ENCODE measurements around the gene SMPD2.

SMPD2 gene

GRCh38 chr6:109453156-109453555 is 12.6 kb downstream of the SMPD2 start:
- no peak overlapping the region for H3K27ac ChIP-seq (ENCODE audit: low read depth, low read length)
- H3K4me1 ChIP-seq (ENCODE audit: control insufficient read depth in 5 of 5, insufficient read depth in 5 of 5, low read length in 5 of 5), result peaks cover 2 to 42% (median 34%) of the 10 kb centered on the region in 5 donors
- peaks cover 0 to 6% (median 0%) of the 10 kb centered on the region in 5 donors for H3K27me3 ChIP-seq (ENCODE audit: control insufficient read depth in 5 of 5, insufficient read depth in 4 of 5, low read length in 5 of 5)
- no peak overlapping the region for H3K4me3 ChIP-seq (ENCODE audit: low read depth in 1 of 5, low read length in 5 of 5)
- H3K9ac ChIP-seq (ENCODE audit: low read length in 5 of 5), result no peak overlapping the region
- no peaks in the 10 kb centered on the region for H3K9me3 ChIP-seq (ENCODE audit: control insufficient read depth in 5 of 5, low read length in 5 of 5)
- H3K36me3 ChIP-seq (ENCODE audit: control insufficient read depth in 5 of 5, insufficient read depth in 5 of 5, low read length in 5 of 5), result peaks cover 0 to 17% (median 2%) of the 10 kb centered on the region in 5 donors

GRCh38 chr6:109453594-109454495 is 13.3 kb downstream of the SMPD2 start:
- no peaks in the 10 kb centered on the region for H3K9me3 ChIP-seq (ENCODE audit: control insufficient read depth in 5 of 5, low read length in 5 of 5)
- H3K9ac ChIP-seq (ENCODE audit: low read length in 5 of 5), result no peak overlapping the region
- no peak overlapping the region for H3K27ac ChIP-seq (ENCODE audit: low read depth, low read length)
- peaks cover 0 to 6% (median 0%) of the 10 kb centered on the region in 5 donors for H3K27me3 ChIP-seq (ENCODE audit: control insufficient read depth in 5 of 5, insufficient read depth in 4 of 5, low read length in 5 of 5)
- peaks cover 0 to 16% (median 2%) of the 10 kb centered on the region in 5 donors for H3K36me3 ChIP-seq (ENCODE audit: control insufficient read depth in 5 of 5, insufficient read depth in 5 of 5, low read length in 5 of 5)
- H3K4me1 ChIP-seq (ENCODE audit: control insufficient read depth in 5 of 5, insufficient read depth in 5 of 5, low read length in 5 of 5), result peaks cover 2 to 42% (median 34%) of the 10 kb centered on the region in 5 donors
- H3K4me3 ChIP-seq (ENCODE audit: low read depth in 1 of 5, low read length in 5 of 5), result peak overlapping the region; percentile 23 to 92 (median 80)

DNA sequence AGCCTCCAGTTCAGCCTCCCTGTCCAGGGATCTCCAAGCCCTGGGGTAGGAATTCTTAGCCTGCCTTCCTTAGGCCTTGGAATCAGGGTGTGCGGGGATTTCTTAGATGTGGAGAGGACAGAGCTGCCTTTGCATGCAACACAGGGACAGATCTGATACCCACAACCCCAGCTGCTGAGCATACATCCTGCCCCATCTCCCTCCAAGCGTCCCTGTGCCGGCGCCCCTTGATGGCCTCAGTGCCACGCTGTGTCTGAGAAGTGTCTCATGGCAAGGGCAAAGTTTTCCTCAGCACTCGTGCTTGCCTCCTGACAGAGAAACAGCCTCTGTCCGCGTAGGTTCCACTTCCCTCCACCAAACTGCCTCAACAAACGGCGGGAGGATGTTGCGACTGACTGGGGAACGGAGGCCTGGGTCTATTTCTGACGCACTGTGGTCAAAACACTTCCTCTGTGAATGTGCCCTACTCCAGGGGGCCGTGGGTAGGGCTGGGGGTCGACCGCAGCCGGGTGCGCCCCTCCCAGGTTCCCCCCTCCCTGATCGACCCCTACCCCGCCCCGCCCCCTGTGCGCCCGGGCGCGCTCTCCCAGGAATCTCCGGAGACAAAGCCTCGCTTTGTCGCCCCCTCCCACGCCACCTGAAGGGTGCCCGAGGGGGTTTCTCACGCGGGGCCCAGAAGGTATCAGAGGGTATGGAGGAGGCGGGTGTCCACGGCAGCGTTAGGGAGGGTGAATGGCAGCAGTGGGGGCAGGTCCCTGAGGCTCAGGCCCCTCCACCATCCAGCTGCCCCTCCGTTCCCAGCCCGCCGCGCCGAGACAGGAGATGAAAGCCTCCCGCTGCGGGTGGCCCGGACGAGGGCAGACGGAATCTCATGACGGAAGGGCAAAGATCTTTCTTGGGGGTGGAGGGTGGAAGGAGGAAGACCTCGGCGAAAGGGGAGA is 14.2 kb downstream of the SMPD2 start:
- peaks cover 0 to 16% (median 2%) of the 10 kb centered on the region in 5 donors for H3K36me3 ChIP-seq (ENCODE audit: control insufficient read depth in 5 of 5, insufficient read depth in 5 of 5, low read length in 5 of 5)
- peak overlapping the region in 4 of 5 donors; percentile 49 to 85 (median 76) for H3K9ac ChIP-seq (ENCODE audit: low read length in 5 of 5)
- H3K4me1 ChIP-seq (ENCODE audit: control insufficient read depth in 5 of 5, insufficient read depth in 5 of 5, low read length in 5 of 5), result peaks cover 2 to 42% (median 34%) of the 10 kb centered on the region in 5 donors
- no peaks in the 10 kb centered on the region for H3K9me3 ChIP-seq (ENCODE audit: control insufficient read depth in 5 of 5, low read length in 5 of 5)
- H3K27ac ChIP-seq (ENCODE audit: low read depth, low read length), result peak overlapping the region; percentile 54
- peak overlapping the region; percentile 60 to 92 (median 80) for H3K4me3 ChIP-seq (ENCODE audit: low read depth in 1 of 5, low read length in 5 of 5)
- H3K27me3 ChIP-seq (ENCODE audit: control insufficient read depth in 5 of 5, insufficient read depth in 4 of 5, low read length in 5 of 5), result peaks cover 0 to 3% (median 0%) of the 10 kb centered on the region in 5 donors

DNA sequence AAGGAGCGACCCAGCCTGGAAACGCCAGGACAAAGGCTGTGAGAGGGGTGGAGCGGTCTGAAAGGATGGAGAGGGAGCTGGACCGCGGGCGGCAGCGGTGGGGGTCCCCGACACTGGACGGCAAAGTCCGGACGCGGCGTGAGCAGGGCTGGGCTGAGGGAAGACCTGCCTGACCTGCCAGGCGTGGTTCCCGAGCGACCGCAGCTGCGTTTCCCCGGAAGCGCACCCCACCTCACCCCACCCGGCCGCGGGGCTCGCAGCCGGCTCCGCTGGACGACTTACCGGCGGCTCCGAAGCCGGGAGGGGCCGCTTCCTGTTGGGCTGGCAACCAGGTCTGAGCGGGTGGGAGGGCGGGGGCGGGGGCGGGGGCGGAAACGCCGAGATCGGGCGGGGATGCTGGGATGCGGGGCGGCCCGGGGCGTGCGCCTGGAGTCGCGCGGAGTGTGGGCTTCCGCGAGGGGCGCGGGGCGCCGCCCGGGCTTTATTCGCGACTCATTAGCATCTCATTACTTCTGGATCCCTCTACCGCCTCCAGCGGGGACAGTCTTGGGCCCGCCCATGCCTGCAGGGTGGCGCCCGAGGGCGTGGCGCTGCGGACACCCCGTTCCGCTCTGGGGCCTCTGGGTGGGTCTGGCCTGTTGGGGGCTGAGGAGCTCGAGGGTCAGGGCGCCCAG is 15.1 kb downstream of the SMPD2 start, which contains the start of gene MICAL1:
Gene MICAL1, minus strand, starts transcription at position 336 of the 674 bp plus-strand sequence. CDS start 1,576 bp downstream, outside the sequence.
- Histone ChIP-seq H3K27ac (ENCODE audit: low read depth, low read length) (peak within 1 kb of the TSS; percentile 54), H3K9ac (ENCODE audit: low read length in 5 of 5) (peak within 1 kb of the TSS in 4 of 5 donors; percentile 49 to 85 (median 76)), H3K4me1 (ENCODE audit: control insufficient read depth in 5 of 5, insufficient read depth in 5 of 5, low read length in 5 of 5) (peaks cover 2 to 42% (median 34%) of the 10 kb centered on the region in 5 donors), H3K4me3 (ENCODE audit: low read depth in 1 of 5, low read length in 5 of 5) (peak within 1 kb of the TSS; percentile 63 to 92 (median 80)), H3K36me3 (ENCODE audit: control insufficient read depth in 5 of 5, insufficient read depth in 5 of 5, low read length in 5 of 5) (peaks cover 0 to 16% (median 2%) of the 10 kb centered on the region in 5 donors), H3K9me3 (ENCODE audit: control insufficient read depth in 5 of 5, low read length in 5 of 5) (no peaks in the 10 kb centered on the region), H3K27me3 (ENCODE audit: control insufficient read depth in 5 of 5, insufficient read depth in 4 of 5, low read length in 5 of 5) (peaks cover 0 to 2% (median 0%) of the 10 kb centered on the region in 5 donors)

DNA sequence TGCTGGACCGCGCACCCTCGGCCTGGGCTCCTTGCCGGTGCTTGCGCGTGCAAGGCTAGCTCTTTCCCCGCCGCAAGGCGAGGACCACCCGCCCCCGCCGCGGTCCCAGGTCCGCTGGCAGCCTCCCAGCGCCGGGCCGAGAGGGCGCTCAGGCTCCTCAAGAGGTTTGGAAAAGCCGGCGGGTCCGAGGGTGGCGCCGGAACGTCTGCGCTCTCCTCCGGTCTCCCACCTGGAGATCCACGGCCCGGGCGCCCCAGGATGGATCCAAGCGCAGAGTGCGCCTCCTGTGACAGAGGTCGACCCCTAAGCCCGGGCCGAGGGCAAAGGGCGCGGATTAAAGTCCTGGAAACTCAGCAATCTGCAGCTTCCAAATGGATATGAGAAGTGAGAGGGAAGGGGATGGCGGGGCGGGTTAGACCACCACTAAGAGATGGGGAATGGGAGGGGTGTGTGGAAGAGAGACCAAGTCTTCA is 15.6 kb downstream of the SMPD2 start:
- Histone ChIP-seq H3K4me3 (ENCODE audit: low read depth in 1 of 5, low read length in 5 of 5) (peak overlapping the region; percentile 63 to 92 (median 80)), H3K9me3 (ENCODE audit: control insufficient read depth in 5 of 5, low read length in 5 of 5) (no peaks in the 10 kb centered on the region), H3K36me3 (ENCODE audit: control insufficient read depth in 5 of 5, insufficient read depth in 5 of 5, low read length in 5 of 5) (peaks cover 0 to 16% (median 2%) of the 10 kb centered on the region in 5 donors), H3K4me1 (ENCODE audit: control insufficient read depth in 5 of 5, insufficient read depth in 5 of 5, low read length in 5 of 5) (peaks cover 2 to 42% (median 34%) of the 10 kb centered on the region in 5 donors), H3K27ac (ENCODE audit: low read depth, low read length) (peak overlapping the region; percentile 49), H3K9ac (ENCODE audit: low read length in 5 of 5) (peak overlapping the region in 4 of 5 donors; percentile 36 to 68 (median 54)), H3K27me3 (ENCODE audit: control insufficient read depth in 5 of 5, insufficient read depth in 4 of 5, low read length in 5 of 5) (peaks cover 0 to 2% (median 0%) of the 10 kb centered on the region in 5 donors)

DNA sequence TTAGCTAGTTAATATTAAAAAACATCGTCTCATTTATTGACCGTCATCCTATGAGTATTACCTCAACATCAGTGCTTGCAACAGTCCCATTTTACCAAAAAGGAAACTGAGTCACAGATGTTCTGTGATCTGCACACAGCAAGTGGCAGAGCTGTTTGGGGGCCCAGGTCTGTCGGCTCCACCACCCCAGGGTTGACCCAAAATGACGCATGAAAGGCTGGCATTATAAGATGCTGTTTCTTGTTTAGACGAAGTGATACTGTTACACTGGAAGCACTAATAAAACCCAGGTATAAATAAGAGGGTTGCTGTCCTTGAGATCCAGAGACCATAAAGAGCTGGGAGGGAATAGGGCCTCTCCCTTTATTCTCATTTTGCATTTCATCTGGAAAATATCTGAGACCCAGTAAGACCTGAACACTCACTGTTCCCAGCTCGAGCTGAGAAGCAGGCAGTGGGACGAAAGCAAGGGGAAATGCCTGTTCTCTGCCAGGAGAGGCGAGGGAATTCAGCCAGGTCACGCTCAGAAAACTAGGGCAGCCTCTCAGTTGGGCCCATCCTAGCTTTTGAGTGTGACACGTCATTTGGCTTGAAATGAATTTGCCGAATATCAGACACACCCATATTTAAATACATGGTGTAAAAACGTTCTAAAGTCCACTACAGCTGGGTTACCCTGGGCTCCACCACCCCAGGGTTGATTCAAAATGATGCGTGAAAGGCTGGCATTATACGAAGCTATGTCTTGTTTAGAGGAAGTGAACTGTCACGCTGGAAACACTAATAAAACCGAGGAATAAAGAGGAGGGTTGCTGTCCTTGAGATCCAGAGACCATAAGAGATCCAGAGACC is 16.4 kb downstream of the SMPD2 start:
- peak overlapping the region; percentile 49 for H3K27ac ChIP-seq (ENCODE audit: low read depth, low read length)
- peaks cover 0 to 2% (median 0%) of the 10 kb centered on the region in 5 donors for H3K27me3 ChIP-seq (ENCODE audit: control insufficient read depth in 5 of 5, insufficient read depth in 4 of 5, low read length in 5 of 5)
- H3K9me3 ChIP-seq (ENCODE audit: control insufficient read depth in 5 of 5, low read length in 5 of 5), result no peaks in the 10 kb centered on the region
- H3K36me3 ChIP-seq (ENCODE audit: control insufficient read depth in 5 of 5, insufficient read depth in 5 of 5, low read length in 5 of 5), result peaks cover 2 to 13% (median 3%) of the 10 kb centered on the region in 5 donors
- H3K4me3 ChIP-seq (ENCODE audit: low read depth in 1 of 5, low read length in 5 of 5), result peak overlapping the region; percentile 63 to 92 (median 80)
- H3K4me1 ChIP-seq (ENCODE audit: control insufficient read depth in 5 of 5, insufficient read depth in 5 of 5, low read length in 5 of 5), result peaks cover 2 to 42% (median 34%) of the 10 kb centered on the region in 5 donors
- H3K9ac ChIP-seq (ENCODE audit: low read length in 5 of 5), result peak overlapping the region in 1 of 5 donors; percentile 48

DNA sequence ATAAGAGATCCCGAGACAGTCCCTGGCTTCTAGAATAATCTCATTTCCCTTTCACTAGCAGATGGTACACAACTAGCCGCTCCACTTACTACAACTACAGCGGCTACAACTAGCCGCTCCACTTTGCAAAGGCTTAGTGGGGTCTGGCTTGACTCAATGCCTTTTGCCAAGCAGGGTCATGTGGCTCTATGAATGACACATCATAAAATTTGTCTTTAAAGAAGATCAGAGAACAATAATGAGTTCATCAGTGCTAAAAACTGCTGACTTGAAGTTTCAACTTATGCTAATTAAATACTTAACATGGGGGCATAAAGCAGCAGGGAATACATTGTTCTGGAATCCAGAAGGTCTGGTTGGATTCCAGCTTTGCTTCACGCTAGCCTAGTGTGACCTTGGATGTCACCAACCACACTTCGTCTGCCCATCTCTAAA is 17.1 kb downstream of the SMPD2 start:
- Histone ChIP-seq H3K4me1 (ENCODE audit: control insufficient read depth in 5 of 5, insufficient read depth in 5 of 5, low read length in 5 of 5) (peaks cover 2 to 42% (median 34%) of the 10 kb centered on the region in 5 donors), H3K36me3 (ENCODE audit: control insufficient read depth in 5 of 5, insufficient read depth in 5 of 5, low read length in 5 of 5) (peaks cover 5 to 13% (median 8%) of the 10 kb centered on the region in 5 donors), H3K9ac (ENCODE audit: low read length in 5 of 5) (no peak overlapping the region), H3K9me3 (ENCODE audit: control insufficient read depth in 5 of 5, low read length in 5 of 5) (no peaks in the 10 kb centered on the region), H3K27me3 (ENCODE audit: control insufficient read depth in 5 of 5, insufficient read depth in 4 of 5, low read length in 5 of 5) (peaks cover 0 to 2% (median 0%) of the 10 kb centered on the region in 5 donors), H3K4me3 (ENCODE audit: low read depth in 1 of 5, low read length in 5 of 5) (peak overlapping the region in 1 of 5 donors; percentile 80), H3K27ac (ENCODE audit: low read depth, low read length) (peak overlapping the region; percentile 39)

DNA sequence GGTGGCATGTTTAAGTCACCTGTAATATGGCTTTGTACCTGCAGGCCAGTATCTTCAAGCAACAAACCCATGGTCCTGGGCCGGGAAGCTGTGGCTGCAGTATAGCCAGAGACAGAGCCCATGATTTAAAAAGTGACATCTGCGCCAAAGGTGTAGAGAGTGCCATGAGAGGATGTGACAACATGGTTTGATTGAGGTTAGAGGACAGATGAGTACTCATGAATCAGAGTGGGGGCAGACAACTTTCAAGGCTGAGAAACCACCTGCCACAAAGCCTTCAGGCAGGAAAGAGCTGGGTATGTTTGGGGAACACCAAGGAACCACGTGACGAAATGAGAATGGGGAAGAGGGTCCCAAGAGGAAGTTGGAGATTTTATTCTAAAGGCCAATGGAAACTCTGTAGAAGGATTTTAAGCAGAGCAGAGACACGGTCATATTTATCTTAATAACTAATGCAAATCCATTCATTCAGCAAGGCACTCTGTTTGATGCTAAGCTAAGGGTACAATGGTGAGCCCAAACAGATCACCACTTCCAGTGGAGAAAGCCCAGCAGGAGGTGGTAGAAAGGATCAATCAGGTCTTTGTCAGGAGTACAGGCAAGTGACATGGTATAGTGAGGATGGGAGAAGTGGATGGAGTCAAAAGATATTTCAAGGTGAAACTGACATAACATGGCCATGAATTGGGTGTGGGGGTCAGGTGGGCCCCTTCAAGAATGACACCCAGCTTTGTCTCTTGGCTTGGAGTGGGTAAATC is 18.4 kb downstream of the SMPD2 start:
- Histone ChIP-seq H3K27ac (ENCODE audit: low read depth, low read length) (no peak overlapping the region), H3K4me1 (ENCODE audit: control insufficient read depth in 5 of 5, insufficient read depth in 5 of 5, low read length in 5 of 5) (peaks cover 2 to 37% (median 31%) of the 10 kb centered on the region in 5 donors), H3K36me3 (ENCODE audit: control insufficient read depth in 5 of 5, insufficient read depth in 5 of 5, low read length in 5 of 5) (peaks cover 7 to 17% (median 11%) of the 10 kb centered on the region in 5 donors), H3K9ac (ENCODE audit: low read length in 5 of 5) (no peak overlapping the region), H3K27me3 (ENCODE audit: control insufficient read depth in 5 of 5, insufficient read depth in 4 of 5, low read length in 5 of 5) (peaks cover 0 to 2% (median 0%) of the 10 kb centered on the region in 5 donors), H3K4me3 (ENCODE audit: low read depth in 1 of 5, low read length in 5 of 5) (no peak overlapping the region), H3K9me3 (ENCODE audit: control insufficient read depth in 5 of 5, low read length in 5 of 5) (no peaks in the 10 kb centered on the region)

Measured in subcutaneous abdominal adipose tissue (tissue), 5 donors.